SJSA1 (cell line): ENCODE results near the gene BRAF. TPM values are rescaled to one million over a fixed set of nuclear protein-coding genes. Genes with fewer than 3 reads are reported as not detected.
"Not testable (repeated sequence)": the region's sequence is repeated elsewhere in the genome, so short reads cannot be mapped to it uniquely, and the experiment has no call there.

Experiments used
- DNase-seq, 2 experiments: peaks; one replicate each; pipeline ENCODE4 v3.0.0-alpha.2; 2015 to 2020; ENCODE audit warnings: low spot score in 2 of 2, low read depth in 1 of 2
- H3K27ac ChIP-seq: fragments of 250-450 bp; sonication (Bioruptor Pico); 2 replicates; pipeline ENCODE4 v1.5.1; 2020; ENCODE audit warnings: mild to moderate bottlenecking, moderate library complexity
- H3K27me3 ChIP-seq: fragments of 250-450 bp; sonication (Bioruptor Pico); replicated peaks from 2 replicates; pipeline ENCODE4 v1.5.1; 2020; ENCODE audit warnings: mild to moderate bottlenecking, moderate library complexity
- H3K36me3 ChIP-seq: fragments of 250-450 bp; sonication (Bioruptor Pico); 2 replicates; pipeline ENCODE4 v1.5.1; 2020; ENCODE audit warnings: mild to moderate bottlenecking
- H3K4me1 ChIP-seq: fragments of 250-450 bp; sonication (Bioruptor Pico); replicated peaks from 2 replicates; pipeline ENCODE4 v1.6.1; 2021; ENCODE audit warnings: mild to moderate bottlenecking
- H3K4me3 ChIP-seq: fragments of 250-450 bp; sonication (Bioruptor Pico); 2 replicates; pipeline ENCODE4 v1.5.1; 2020; ENCODE audit warnings: mild to moderate bottlenecking
- H3K9me3 ChIP-seq: fragments of 250-450 bp; sonication (Bioruptor Pico); replicated peaks from 2 replicates; pipeline ENCODE4 v1.5.1; 2020; ENCODE audit warnings: mild to moderate bottlenecking
- total RNA-seq: library from RNA; depleted of rRNA; stranded (reverse); fragments of >200 nt; shearing (Covaris generic); gene quantifications from 2 replicates; pipeline ENCODE4 v1.2.3, GENCODE V29; 2014

BRAF gene
- total RNA-seq, 1 experiment from 2014 or later, result 10.5 TPM

GRCh38 chr7:140695381-140695780, 229.3 kb downstream of the BRAF start:
- peak in 1 of 2 experiments; percentile 30 for DNase-seq
- no peaks in the 10 kb centered on the region for H3K9me3 ChIP-seq
- no peaks in the 10 kb centered on the region for H3K27me3 ChIP-seq
- H3K36me3 ChIP-seq, result peaks cover 23% of the 10 kb centered on the region
- H3K27ac ChIP-seq, result no peak overlapping the region
- H3K4me3 ChIP-seq, result no peak overlapping the region
- peaks cover 13% of the 10 kb centered on the region for H3K4me1 ChIP-seq

GRCh38 chr7:140694592-140694991, 230.1 kb downstream of the BRAF start:
- Histone ChIP-seq H3K9me3 (no peaks in the 10 kb centered on the region), H3K27me3 (no peaks in the 10 kb centered on the region), H3K36me3 (peaks cover 17% of the 10 kb centered on the region), H3K27ac (no peak overlapping the region), H3K4me3 (no peak overlapping the region), H3K4me1 (peaks cover 13% of the 10 kb centered on the region)
- peak in 1 of 2 experiments; percentile 24 for DNase-seq

- peak in 1 of 2 experiments; percentile 24 for DNase-seq
- H3K27ac ChIP-seq, H3K4me3 ChIP-seq, H3K27me3 ChIP-seq, H3K9me3 ChIP-seq: not testable (repeated sequence)
- peaks cover 13% of the 10 kb centered on the region for H3K4me1 ChIP-seq
- H3K36me3 ChIP-seq, result peaks cover 10% of the 10 kb centered on the region
Observed at GRCh38 chr7:140693849-140694248, 230.9 kb downstream of the BRAF start.

- Histone ChIP-seq H3K27ac (no peak overlapping the region), H3K4me1 (peaks cover 7% of the 10 kb centered on the region), H3K9me3 (no peaks in the 10 kb centered on the region), H3K4me3 (no peak overlapping the region), H3K36me3 (no peaks in the 10 kb centered on the region), H3K27me3 (no peaks in the 10 kb centered on the region)
- no peak for DNase-seq
Observed at GRCh38 chr7:140691376-140692045, 233.2 kb downstream of the BRAF start.

- Histone ChIP-seq H3K27ac (no peak overlapping the region), H3K4me1 (no peaks in the 10 kb centered on the region), H3K27me3 (no peaks in the 10 kb centered on the region), H3K36me3 (no peaks in the 10 kb centered on the region), H3K4me3 (no peak overlapping the region), H3K9me3 (no peaks in the 10 kb centered on the region)
- no peak for DNase-seq
Observed at GRCh38 chr7:140689199-140690152, 235.3 kb downstream of the BRAF start.

- Histone ChIP-seq H3K36me3 (no peaks in the 10 kb centered on the region), H3K9me3 (no peaks in the 10 kb centered on the region), H3K4me1 (no peaks in the 10 kb centered on the region), H3K27ac (no peak overlapping the region), H3K4me3 (no peak overlapping the region), H3K27me3 (no peaks in the 10 kb centered on the region)
- DNase-seq, result no peak
Observed at GRCh38 chr7:140688341-140688740, 236.4 kb downstream of the BRAF start.

GRCh38 chr7:140686921-140687320, 237.8 kb downstream of the BRAF start:
- Histone ChIP-seq H3K4me3 (no peak overlapping the region), H3K27ac (no peak overlapping the region), H3K36me3 (no peaks in the 10 kb centered on the region), H3K9me3 (no peaks in the 10 kb centered on the region), H3K27me3 (no peaks in the 10 kb centered on the region), H3K4me1 (no peaks in the 10 kb centered on the region)
- DNase-seq, result no peak

GRCh38 chr7:140685407-140686087, 239.2 kb downstream of the BRAF start:
- H3K4me1 ChIP-seq, result no peaks in the 10 kb centered on the region
- no peaks in the 10 kb centered on the region for H3K36me3 ChIP-seq
- DNase-seq, result no peak
- no peak overlapping the region for H3K4me3 ChIP-seq
- no peaks in the 10 kb centered on the region for H3K27me3 ChIP-seq
- no peak overlapping the region for H3K27ac ChIP-seq
- H3K9me3 ChIP-seq, result no peaks in the 10 kb centered on the region

GRCh38 chr7:140684066-140684950, 240.4 kb downstream of the BRAF start:
- no peak for DNase-seq
- Histone ChIP-seq H3K9me3 (no peaks in the 10 kb centered on the region), H3K27ac (no peak overlapping the region), H3K4me1 (no peaks in the 10 kb centered on the region), H3K27me3 (no peaks in the 10 kb centered on the region), H3K4me3 (no peak overlapping the region), H3K36me3 (no peaks in the 10 kb centered on the region)

- no peak overlapping the region for H3K27ac ChIP-seq
- no peak for DNase-seq
- H3K4me1 ChIP-seq, result no peaks in the 10 kb centered on the region
- no peaks in the 10 kb centered on the region for H3K36me3 ChIP-seq
- no peak overlapping the region for H3K4me3 ChIP-seq
- H3K27me3 ChIP-seq, result no peaks in the 10 kb centered on the region
- no peaks in the 10 kb centered on the region for H3K9me3 ChIP-seq
Observed at GRCh38 chr7:140683657-140684056, 241.1 kb downstream of the BRAF start.

GRCh38 chr7:140681766-140682165, 243.0 kb downstream of the BRAF start:
- no peaks in the 10 kb centered on the region for H3K27me3 ChIP-seq
- DNase-seq, result no peak
- no peaks in the 10 kb centered on the region for H3K9me3 ChIP-seq
- no peak overlapping the region for H3K27ac ChIP-seq
- H3K36me3 ChIP-seq, result no peaks in the 10 kb centered on the region
- no peak overlapping the region for H3K4me3 ChIP-seq
- H3K4me1 ChIP-seq, result no peaks in the 10 kb centered on the region

GRCh38 chr7:140680886-140681285, 243.8 kb downstream of the BRAF start:
- H3K27ac ChIP-seq, result no peak overlapping the region
- H3K4me1 ChIP-seq, result no peaks in the 10 kb centered on the region
- H3K27me3 ChIP-seq, result no peaks in the 10 kb centered on the region
- H3K9me3 ChIP-seq, result no peaks in the 10 kb centered on the region
- no peak overlapping the region for H3K4me3 ChIP-seq
- no peak for DNase-seq
- no peaks in the 10 kb centered on the region for H3K36me3 ChIP-seq

GRCh38 chr7:140679186-140679585, 245.5 kb downstream of the BRAF start:
- Histone ChIP-seq H3K9me3 (no peaks in the 10 kb centered on the region), H3K4me1 (no peaks in the 10 kb centered on the region), H3K27me3 (no peaks in the 10 kb centered on the region), H3K36me3 (no peaks in the 10 kb centered on the region), H3K4me3 (no peak overlapping the region), H3K27ac (no peak overlapping the region)
- DNase-seq, result no peak
